ENCODE data around the gene AKAP6.
"Not testable (repeated sequence)": the region's sequence is repeated elsewhere in the genome, so short reads cannot be mapped to it uniquely, and the experiment has no call there.

AKAP6 gene

DNA sequence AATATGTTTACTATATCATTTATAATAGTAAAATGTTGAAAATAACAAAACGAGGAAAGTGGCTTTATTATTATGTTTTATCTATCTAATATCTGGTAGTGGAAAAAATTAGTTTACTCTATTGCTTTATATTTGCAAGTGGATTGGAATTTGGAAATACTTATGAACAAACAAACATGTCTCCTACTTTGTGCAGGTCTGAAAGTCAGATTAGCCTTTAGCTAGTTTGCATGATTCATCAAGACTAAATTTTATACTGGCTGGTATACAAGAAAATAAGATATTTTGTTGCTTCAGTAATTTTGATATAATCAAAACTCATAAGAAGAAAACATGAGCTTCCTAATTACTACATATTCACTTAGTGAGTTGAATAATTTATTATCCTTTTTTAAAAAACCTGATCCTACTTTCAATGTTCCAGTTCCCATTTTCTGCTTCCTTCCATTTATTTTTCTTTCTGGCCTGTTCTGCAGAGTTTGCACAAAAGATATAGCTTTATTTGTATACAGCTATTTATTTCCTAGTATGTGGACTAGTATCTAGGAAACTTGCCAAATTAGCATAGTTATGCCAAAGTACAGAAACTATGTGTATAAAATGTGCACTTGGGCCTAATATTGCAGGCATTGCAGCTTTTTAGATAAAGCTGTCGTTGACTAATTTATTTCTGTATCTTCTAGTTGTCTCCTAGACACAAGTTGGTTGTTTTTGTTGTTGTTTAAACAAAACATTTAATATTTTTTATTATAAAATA lies 122.0 kb downstream of the AKAP6 start:
- no peak for DNase-seq

DNA sequence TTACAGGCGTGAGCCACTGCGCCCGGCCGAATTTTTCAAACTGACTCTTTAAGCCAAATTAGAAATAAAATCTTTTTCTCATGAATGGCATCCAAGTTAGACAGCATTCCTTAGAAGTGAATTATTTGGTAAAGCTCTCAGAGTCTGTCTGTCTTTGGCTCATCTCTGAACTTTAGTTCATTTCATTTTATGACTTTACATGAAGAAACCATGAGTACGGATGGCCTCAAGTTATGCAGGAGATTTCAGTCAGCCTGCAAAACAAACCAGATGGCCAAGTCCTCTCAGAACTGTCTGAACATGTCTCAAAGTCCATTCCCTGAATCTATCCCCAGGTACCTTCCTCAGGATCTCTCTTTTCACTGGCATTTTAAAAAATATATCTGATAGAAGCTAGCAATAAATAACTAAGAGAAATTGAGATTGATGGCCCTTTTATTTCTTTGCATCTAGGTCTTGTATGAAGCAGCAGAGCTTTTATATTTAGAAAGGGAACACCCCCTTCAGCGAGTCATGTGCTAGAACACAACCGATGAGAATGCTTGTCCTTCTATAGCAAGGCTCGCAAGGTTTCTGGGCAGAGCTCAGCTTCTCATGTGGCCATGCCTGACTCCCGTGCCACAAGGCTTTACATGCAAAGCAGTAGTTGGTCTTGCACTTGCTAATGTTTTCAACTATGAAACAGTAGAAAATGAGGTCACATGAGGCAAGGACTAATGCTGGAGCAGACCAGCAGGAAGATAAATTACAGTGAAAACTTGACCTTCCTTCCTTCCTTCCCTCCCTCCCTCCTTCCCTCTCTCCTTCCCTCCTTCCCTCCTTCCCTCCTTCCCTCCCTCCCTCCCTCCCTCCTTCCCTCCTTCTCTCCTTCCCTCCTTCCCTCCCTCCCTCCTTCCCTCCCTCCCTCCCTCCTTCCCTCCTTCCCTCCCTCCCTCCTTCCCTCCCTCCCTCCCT lies 125.0 kb downstream of the AKAP6 start:
- DNase-seq, result no peak

DNA sequence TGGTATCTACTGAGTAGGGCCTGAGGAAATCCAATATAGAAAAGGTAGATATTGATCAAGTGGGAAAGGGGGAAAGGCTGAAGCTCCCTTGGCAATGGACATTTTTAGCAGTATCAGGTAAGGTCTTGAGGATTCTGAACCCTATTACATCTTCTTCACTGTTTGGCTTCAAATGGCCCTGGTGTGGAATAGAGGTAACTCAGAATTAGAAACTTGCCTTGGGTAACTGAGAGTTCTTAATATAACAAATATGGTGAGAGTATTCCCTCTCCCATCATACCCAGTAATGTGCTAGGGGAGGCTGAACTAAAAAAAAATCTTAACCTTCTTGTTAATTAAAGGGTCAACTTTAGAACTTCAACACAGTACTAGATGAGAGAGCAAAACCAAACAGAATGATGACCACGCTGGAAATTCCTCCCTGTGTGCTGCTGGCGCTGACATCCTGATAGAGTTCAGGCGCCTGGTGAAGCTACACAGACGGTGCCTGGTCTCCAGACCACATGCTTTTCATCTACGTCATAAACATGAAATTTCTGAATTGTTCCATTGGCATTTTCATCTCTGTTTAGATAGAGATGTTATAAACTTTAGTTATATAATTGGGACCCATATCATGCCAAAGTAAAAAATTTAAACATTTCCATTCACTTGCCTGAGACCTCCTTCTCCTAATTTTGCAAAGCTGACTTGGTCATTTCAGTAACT lies 128.3 kb downstream of the AKAP6 start:
- DNase-seq, result no peak

DNA sequence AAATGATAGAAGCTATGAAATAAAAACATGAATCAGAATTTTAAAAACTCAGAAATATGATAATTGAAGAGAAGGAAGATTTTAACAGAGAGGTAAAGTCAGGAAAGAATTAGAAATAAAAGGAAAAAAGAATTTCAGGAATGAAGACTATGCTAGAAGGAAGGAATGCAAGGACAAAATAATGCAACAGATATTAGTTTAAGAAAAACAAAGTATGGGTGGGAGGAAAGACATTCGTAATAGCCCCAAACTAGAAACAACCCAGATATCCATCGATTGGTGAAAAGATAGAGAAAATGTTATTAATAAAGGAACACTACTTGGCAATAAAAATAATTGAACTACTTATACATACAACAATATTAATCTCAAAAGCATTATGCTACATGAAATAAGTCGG lies 129.6 kb downstream of the AKAP6 start:
- no peak for DNase-seq

DNA sequence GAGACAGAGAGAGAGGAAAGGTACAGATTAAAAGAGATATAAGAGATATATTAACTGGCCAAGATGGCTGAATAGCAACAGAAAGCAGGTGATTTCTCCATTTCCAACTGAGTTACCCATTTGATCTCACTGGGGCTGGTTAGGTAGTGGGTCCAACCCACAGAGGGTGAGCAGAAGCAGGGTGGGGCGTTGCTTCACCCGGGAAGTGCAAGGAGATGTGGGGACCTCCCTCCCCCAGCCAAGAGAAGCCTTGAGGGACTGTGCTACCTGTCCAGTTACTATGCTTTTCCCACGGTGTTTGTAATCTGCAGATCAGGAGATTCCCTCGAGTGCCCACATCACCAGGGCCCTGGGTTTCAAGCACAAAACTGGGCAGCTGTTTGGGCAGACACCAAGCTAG lies 131.2 kb downstream of the AKAP6 start:
- no peak for DNase-seq

DNA sequence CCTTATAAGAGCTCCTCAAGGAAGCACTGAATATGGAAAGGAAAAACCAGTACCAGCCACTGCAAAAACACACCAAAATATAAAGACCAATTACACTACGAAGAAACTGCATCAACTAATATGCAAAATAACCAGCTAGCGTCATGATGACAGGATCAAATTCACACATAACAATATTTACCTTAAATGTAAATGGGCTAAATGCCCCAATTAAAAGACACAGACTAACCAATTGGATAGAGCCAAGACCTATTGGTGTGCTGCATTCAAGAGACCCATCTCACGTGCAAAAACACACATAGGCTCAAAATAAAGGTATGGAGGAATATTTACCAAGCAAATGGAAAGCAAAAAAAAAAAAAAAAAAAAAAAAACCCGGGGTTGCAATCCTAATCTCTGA lies 133.5 kb downstream of the AKAP6 start:
- DNase-seq, result not testable (repeated sequence)

DNA sequence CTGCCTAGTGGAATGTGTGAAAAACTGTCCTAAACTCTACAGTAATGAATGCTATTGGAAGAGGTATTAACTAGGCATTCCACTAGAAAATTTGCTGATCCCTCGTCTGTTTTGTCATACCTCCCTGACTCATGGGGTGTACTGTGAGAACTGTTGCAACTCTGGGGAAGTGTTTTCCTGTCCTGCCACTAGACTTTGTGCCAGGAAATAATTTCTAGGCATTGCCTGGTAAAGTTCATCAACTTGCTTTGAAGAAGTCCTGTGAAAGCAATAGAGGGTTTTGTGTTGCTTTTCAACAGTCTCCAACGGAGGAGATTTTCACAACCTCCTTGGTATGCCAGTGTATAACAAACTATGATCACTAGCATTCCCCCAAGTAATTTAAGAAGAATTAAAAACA lies 139.9 kb downstream of the AKAP6 start:
- no peak for DNase-seq

DNA sequence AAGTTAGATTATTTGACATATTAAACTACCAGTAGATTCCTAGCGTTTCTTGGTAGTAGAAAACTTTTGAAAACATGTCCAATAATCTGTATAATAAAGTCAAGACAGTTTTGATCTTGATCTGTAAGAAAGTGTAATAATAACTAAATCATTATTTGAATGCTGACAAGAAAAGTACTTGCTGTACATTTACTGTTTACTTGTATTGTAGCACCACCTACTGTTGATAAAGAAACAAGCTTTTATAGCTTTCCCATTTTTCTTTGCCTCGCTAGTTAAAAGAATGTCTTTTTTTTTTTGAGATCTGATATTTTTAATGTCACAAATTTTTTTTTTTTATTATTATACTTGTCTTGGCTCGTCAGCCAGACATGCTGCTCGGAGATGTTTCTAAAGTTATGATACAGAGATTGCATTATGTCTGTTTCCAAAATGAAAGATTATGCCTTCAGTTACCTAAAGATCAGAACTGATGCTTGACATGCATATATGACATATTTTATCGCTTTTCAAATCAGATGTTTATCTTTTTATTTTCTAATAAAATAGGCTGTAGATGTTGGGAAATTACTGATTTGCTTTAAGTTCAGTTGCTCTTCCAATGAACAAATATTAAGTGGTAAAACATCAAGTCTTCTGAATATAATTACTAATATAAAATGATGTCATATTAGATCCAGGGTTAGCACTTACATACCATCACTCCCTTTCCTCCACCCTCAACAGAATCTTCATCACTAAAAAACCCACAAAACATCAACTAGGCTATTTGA lies 140.5 kb downstream of the AKAP6 start:
- no peak for DNase-seq

DNA sequence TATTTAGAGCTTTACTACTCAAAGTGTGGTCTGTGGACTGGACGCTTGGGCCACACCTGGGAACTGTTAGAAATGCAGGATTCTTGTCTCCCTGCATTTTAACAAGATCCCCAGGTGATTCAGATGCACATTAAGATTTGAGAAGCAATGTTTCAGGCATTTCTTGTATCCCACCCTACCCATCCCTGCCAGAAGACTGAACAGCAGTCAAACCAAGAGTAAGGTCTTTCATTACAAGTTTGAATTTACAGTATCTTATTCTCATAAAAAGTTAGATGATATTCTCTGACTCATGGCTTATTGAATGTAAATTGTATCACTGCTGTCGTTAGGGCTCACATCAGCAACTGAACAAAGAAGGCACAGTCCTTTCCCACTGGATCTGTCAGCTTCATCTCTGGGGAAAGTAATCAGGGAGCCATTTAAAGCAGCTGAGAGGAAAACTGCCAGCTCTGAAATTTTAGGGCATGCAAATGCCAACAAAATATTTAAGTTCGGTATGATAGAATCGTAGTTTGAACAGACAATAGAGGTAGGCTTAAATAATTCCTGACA lies 141.1 kb downstream of the AKAP6 start:
- DNase-seq, result no peak

DNA sequence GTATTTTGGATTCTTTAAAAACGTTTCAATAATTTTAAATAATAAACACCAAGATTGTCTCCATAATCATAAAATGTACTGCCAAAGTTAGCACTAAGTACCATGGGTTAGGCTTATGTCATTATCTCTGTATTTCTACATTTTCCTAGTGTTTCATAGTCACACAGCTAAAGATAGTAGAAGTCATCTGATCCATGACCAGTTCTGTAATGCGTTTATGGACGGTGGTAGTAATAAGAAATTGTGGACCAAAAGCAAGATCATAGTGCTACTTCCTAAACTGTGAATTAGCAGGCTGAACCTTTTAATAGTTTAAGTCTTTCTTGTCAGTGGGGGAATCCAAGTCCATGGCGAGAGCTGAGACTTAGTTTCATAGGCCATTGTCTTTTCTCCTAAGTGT lies 142.1 kb downstream of the AKAP6 start:
- no peak for DNase-seq

DNA sequence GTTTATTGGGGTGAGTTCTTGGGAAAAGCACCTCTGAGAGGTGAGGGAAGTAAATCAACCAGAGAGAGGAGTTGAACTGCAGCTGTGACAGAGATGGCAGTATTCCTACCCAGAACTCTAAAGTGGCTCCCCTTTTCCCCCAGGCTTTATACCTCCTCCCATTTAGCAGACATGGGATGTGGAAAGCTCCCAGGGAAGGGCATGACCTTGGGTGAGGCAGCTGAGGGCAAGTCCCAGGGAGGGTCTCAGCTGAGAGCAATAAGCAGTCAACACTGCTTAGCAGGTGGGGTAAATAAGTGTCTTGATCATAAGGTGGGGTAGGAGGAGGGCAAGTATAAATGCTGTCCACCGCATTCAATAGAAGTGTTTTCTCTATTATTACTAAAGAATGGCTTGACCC lies 143.0 kb downstream of the AKAP6 start:
- DNase-seq, result no peak

DNA sequence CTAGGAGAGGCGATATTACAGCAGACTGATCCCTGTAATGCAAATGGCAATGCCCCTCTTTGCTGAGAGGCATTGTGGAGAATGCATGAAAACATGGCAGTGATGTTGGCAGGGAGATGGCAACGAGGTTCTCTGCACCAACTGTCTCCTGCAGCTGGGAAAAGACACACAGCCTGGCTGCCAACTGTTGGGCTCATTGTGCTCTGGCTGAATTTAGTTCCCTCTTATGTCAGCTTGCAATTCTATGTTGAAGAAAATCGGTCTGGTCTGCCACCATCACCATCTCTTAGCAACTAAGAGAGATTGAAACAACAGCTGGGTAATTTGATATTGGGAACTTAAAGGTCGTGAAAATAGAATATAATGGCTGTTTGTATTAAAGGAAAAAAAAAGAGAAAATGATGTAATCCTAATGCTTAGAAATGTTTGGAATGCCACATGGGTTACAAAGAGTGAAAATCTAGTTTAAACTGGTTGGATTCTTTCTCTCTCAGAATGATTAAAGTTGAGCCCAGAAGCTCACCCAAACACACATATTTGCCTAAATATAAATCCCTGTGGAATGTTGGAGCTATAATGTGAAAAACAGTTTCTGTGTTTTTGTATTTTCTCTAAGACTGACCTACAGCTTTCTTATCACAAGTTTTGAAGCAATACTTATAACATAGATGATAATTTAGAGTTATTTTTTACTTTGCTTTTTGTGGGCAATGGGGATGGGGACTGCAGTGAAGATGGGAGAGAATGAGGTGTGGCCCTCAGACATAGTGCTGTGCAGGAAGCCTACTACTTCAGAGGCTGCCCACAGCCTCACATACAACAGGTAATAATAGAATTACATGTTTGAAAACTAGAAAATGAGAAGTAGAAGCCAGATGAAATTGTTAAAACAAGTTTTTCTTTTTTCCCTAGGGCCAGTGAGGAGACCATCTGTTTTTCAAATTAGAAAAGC lies 143.7 kb downstream of the AKAP6 start:
- DNase-seq, result no peak

DNA sequence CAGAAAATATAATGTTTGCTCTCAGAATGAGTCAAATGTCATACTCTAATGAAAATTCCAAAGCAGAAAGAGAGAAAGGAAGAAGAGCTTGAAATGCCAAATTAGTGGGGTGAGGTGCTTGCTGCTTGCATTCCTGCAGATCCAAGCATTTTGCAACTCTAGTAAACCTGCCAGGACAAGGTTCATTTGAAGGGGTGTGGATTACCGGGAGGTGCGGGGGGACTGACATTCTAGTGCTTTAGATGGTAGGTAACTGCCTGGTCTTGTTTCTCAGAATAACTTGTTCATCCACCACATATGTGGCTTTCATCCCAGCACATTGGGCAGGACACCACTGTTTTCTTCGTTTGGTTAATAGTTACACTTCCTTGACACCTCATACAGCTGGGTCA lies 144.4 kb downstream of the AKAP6 start:
- DNase-seq, result no peak

DNA sequence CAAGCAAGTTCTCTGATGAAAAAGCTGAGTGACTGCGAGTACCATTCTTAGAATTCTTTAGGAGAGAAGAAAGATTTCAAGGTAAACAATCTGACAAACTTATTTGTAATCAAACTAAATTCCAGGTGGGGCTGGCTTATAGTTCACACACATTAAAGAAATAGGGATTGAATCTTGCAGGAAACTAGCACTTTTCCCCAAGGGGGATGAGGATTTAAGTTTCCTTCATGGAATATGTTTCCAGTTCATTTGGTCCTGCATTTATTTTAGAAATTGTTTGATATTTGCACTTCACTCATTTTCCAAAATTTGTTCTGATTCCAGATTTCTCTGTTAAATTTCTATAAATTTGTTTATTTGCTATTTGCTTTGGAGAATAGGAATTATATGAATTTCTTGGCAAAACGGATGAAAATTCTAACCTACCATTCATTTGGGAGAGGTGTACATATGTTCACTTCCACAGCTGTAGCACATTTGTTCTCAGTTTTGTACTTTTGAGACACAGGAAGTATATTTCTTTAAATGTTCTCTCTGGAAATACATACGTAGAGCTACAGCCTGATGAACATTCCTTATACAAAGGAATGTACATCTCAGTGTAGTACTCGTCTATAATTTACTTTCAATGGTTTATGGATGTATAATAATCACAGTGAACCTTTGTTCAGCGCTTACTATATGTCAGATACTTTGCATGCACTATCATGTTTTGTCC lies 145.5 kb downstream of the AKAP6 start:
- DNase-seq, result no peak

DNA sequence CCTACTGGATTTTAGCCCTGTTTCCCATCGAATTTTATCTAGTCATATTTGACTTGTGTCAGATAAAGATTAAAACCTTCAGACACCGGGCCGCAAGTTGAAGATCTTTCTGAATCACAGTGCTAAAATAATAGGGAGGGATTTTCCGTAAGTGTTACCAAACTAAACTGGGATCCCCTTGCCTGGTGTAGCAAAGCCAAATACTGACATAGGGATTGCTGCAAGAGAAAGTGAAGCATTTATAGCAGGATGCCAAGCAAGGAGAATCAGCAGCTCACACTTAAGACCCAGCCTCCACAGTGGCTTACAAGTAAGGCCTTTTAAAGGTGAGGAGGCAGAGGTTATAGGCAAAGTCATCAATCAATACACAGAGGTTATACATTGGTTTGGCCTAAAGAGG lies 147.4 kb downstream of the AKAP6 start:
- no peak for DNase-seq

DNA sequence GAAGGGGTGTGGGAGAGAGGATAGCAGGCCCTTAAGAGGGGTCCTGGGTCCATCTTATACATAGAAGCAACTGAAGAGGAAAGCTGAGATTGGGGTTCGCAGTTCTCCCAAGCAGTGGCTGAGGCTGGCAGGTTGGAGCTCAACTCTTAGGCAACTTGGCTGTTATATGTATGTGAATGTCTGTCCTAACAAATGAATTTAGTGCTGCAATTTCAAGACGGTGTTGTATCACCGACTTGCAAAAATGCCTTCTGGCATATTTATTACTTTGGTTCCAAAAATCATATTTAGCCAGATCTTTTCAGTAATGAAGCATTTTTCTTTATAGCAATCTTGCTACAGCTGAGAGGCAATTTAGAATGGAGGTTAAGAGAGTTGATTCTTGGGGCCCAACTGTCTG lies 148.3 kb downstream of the AKAP6 start:
- no peak for DNase-seq

DNA sequence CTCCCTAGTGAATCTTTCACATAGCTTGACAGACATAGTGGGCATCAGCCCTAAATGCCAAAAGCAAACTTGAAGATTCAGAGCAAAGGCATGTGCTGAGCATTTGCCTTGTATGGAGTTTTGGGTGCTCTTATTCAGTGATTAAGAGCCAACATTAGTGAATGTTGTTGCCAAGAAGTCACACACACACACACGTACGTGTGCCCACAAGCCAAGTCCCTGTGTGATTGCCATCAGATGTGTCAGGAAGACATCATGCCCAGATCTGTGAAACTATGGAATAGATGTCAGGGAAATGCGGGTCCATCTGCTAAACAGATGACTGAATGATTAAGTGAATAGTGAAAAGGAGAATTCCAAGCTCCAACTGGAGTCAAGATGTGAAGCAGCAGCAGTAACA lies 149.0 kb downstream of the AKAP6 start:
- DNase-seq, result no peak

DNA sequence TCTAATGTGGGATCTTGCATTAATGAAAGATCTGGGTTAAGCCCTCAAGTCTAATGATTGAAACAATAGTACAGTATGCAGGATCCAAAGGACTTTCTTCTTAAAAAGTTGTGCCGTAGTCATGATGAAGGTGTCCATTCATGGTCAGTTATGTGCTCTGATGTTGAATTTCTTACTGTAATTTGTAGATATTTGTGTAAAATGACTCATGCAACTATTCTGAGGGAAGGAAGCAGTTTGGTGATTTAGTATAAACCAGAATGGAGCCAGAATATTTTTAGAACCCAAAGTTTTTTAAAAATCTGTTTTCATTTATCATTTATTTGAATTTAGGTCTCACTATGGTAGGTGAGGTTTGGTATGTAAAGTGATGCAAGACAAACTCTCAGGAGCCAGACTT lies 151.2 kb downstream of the AKAP6 start:
- no peak for DNase-seq

DNA sequence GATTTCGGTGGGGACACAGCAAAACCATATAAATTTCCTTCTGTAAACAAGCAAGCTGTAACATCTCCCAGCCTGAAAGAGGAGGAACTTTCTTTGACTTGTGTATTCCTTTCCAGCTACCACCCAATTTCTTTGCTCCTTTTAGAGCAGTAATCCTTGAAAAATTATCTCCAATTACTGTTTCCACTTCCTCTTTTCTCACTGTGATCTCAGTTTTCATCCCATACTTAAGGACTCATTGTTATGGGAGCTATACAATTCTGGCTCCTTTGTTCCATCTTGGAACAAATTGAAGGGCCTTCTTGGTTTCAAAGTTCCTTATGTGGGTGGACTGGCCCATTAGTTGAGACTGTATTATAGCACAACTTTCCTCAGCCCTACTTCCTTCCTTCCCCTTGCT lies 152.6 kb downstream of the AKAP6 start:
- no peak for DNase-seq

DNA sequence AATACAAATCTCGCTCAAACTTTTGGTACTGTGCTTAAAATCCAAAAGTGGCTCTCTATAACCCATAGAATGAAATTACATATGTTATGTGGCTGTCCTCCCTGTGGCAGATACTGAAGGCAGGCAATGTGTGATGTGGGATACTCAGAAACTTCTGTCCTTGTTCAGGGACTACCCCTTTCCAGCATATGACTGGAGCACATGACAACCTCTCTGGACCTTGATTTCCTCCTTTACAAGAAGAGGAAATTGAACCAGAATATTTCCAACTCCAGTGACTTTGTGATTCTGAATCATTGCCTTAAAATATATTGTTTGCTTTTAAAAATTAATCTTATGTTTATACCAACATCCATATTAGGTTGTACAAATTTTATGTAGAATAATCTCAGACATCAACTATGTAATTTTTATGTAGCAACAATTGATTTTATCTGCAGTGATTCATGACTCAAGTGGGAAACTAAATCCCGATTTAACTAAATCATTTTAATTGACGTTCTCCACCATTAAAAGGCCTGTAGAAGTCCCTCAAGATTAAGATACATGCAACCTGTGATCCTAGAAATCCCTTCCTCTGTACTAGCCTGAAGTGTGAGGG lies 162.4 kb downstream of the AKAP6 start:
- DNase-seq, result no peak

Measured in stimulated activated CD4-positive, alpha-beta T cell treated with anti-CD3 and anti-CD28 coated beads, Interleukin-15, amount 100 ng/mL, for 24 hours (primary cell).